Gastroesophageal sphincter (tissue), 3 donors: Measurements from ENCODE around the gene BMP7.

ENCODE experiments used
- CTCF ChIP-seq, 4 experiments: fragments of 200-600 bp in 2 of 4; fragments of 450-650 bp in 2 of 4; sonication (generic) in 1 of 4; IDR thresholded peaks; one replicate each; pipeline ENCODE4 v1.5.1; 2017 to 2019; ENCODE audit warnings: antibody characterized with exemption in 4 of 4, mild to moderate bottlenecking in 2 of 4, moderate library complexity in 2 of 4
- EP300 ChIP-seq: sonication (generic); formaldehyde crosslinking; IDR thresholded peaks from one replicate; pipeline ENCODE4 v1.6.1; 2017; ENCODE audit warnings: antibody characterized with exemption, mild to moderate bottlenecking
- POLR2A ChIP-seq, 2 donors: fragments of 450-650 bp; IDR thresholded peaks; one replicate each; pipeline ENCODE4 v1.6.1; 2017; ENCODE audit warnings: antibody characterized with exemption in 2 of 2, mild to moderate bottlenecking in 2 of 2, moderate library complexity in 1 of 2
- POLR2AphosphoS5 ChIP-seq: sonication (generic); formaldehyde crosslinking; IDR thresholded peaks from one replicate; pipeline ENCODE4 v1.6.1; 2017; ENCODE audit warnings: antibody characterized with exemption

- TF ChIP-seq POLR2A (IDR thresholded peaks at IDR 0.05) (no peak), CTCF (IDR thresholded peaks at IDR 0.05) (no peak), EP300 (no peak), POLR2AphosphoS5 (no peak)
These were observed 48.0 kb downstream of the BMP7 start for GRCh38 chr20:57218489-57218888.
